HepG2 (cell line): ENCODE results near the gene MRPL20. TPM values are rescaled to one million over a fixed set of nuclear protein-coding genes. Genes with fewer than 3 reads are reported as not detected.

Source experiments
- E2F1 ChIP-seq: sonication (generic); formaldehyde crosslinking; IDR thresholded peaks from 2 replicates; pipeline ENCODE4 v1.5.0; 2020; ENCODE audit warnings: missing genetic modification reagents
- E2F2 ChIP-seq: sonication (generic); formaldehyde crosslinking; IDR thresholded peaks from 2 replicates; pipeline ENCODE4 v1.4.0; 2020; ENCODE audit warnings: missing genetic modification reagents, borderline replicate concordance
- ELK4 ChIP-seq: sonication (generic); formaldehyde crosslinking; IDR thresholded peaks from 2 replicates; pipeline ENCODE4 v1.9.0; 2021; ENCODE audit warnings: missing genetic modification reagents, borderline replicate concordance
- ERF ChIP-seq: IDR thresholded peaks from 2 replicates; pipeline ENCODE4 v1.6.1; 2018; ENCODE audit warnings: missing biosample characterization, missing genetic modification reagents
- GPBP1L1 ChIP-seq: sonication (generic); formaldehyde crosslinking; IDR thresholded peaks from 2 replicates; pipeline ENCODE4 v1.5.0; 2020; ENCODE audit warnings: mild to moderate bottlenecking, missing genetic modification reagents
- HHEX ChIP-seq: IDR thresholded peaks from 2 replicates; pipeline ENCODE4 v1.6.1; 2016; ENCODE audit warnings: control low read depth
- HNRNPLL ChIP-seq: fragments of 200-400 bp; formaldehyde crosslinking; IDR thresholded peaks from 2 replicates; pipeline ENCODE4 v1.6.1; 2017; ENCODE audit warnings: mild to moderate bottlenecking, low read depth, low read length; ENCODE audit not compliant: poor library complexity, severe bottlenecking
- HNRNPUL1 ChIP-seq: fragments of 200-400 bp; formaldehyde crosslinking; IDR thresholded peaks from 2 replicates; pipeline ENCODE4 v1.6.1; 2017; ENCODE audit warnings: low read depth, mild to moderate bottlenecking, low read length, moderate library complexity
- MIER2 ChIP-seq: IDR thresholded peaks from 2 replicates; pipeline ENCODE4 v1.6.1; 2016; ENCODE audit warnings: missing biosample characterization, missing genetic modification reagents
- POGK ChIP-seq: sonication (generic); formaldehyde crosslinking; conservative IDR thresholded peaks from 2 replicates; pipeline ENCODE4 v1.8.0; 2022; ENCODE audit warnings: mild to moderate bottlenecking, moderate library complexity, missing genetic modification reagents
- RELA ChIP-seq: sonication (generic); formaldehyde crosslinking; IDR thresholded peaks from 2 replicates; pipeline ENCODE4 v1.4.0; 2020; ENCODE audit warnings: missing genetic modification reagents
- SUZ12 ChIP-seq: fragments of 150-350 bp; IDR thresholded peaks from 2 replicates; pipeline ENCODE4 v1.6.1; 2014; ENCODE audit warnings: low read depth, low read length
- THAP11 ChIP-seq: IDR thresholded peaks from 2 replicates; pipeline ENCODE4 v1.6.1; 2016; ENCODE audit warnings: missing biosample characterization, missing genetic modification reagents
- ZBTB46 ChIP-seq: sonication (generic); formaldehyde crosslinking; IDR thresholded peaks from 2 replicates; pipeline ENCODE4 v1.4.0; 2020; ENCODE audit warnings: mild to moderate bottlenecking, missing genetic modification reagents, borderline replicate concordance
- ZNF354B ChIP-seq: sonication (generic); formaldehyde crosslinking; IDR thresholded peaks from 2 replicates; pipeline ENCODE4 v1.8.0; 2022; ENCODE audit warnings: mild to moderate bottlenecking, missing genetic modification reagents
- ZNF530 ChIP-seq: sonication (generic); formaldehyde crosslinking; IDR thresholded peaks from 2 replicates; pipeline ENCODE4 v1.5.0; 2020; ENCODE audit warnings: low read depth, mild to moderate bottlenecking, missing genetic modification reagents
- ZNF552 ChIP-seq: sonication (generic); formaldehyde crosslinking; IDR thresholded peaks from 2 replicates; pipeline ENCODE4 v1.9.0; 2022; ENCODE audit warnings: missing genetic modification reagents, mild to moderate bottlenecking, borderline replicate concordance
- ZNF678 ChIP-seq: sonication (generic); formaldehyde crosslinking; IDR thresholded peaks from 2 replicates; pipeline ENCODE4 v1.4.0; 2020; ENCODE audit warnings: mild to moderate bottlenecking, missing genetic modification reagents
- ZNF740 ChIP-seq: sonication (generic); formaldehyde crosslinking; IDR thresholded peaks from 2 replicates; pipeline ENCODE4 v1.4.0; 2020; ENCODE audit warnings: missing genetic modification reagents
- ZSCAN31 ChIP-seq: sonication (generic); formaldehyde crosslinking; IDR thresholded peaks from 2 replicates; pipeline ENCODE4 v1.5.0; 2020; ENCODE audit warnings: low read depth, mild to moderate bottlenecking, missing genetic modification reagents
- polyA plus RNA-seq, 8 experiments: library from polyadenylated mRNA; depleted of rRNA in 3 of 8; stranded (reverse) in 7 of 8; unstranded in 1 of 8; fragments of >200 nt; fragmentation: Illumina TruSeq in 4 of 8; extraction: Trizol in 4 of 8; gene quantifications; 2 replicates each; pipeline versions ENCODE4 v1.2.1 to v1.2.3, GENCODE V29; 2011 to 2016; ENCODE audit warnings: low read depth in 4 of 8, missing spikeins in 1 of 8, mixed read lengths in 1 of 8; ENCODE audit not compliant: insufficient read depth in 1 of 8
- total RNA-seq, 5 experiments: library from RNA; depleted of rRNA; stranded (reverse); fragments of >200 nt; fragmentation: Illumina TruSeq; extraction: Trizol; gene quantifications; 2 replicates each; pipeline ENCODE4 v1.2.3, GENCODE V29; 2016; ENCODE audit warnings: low read depth in 1 of 5

The MRPL20 gene
- total and polyA plus RNA-seq, 2 of the 13 experiments (the other 11 are each of a cell fraction or from before 2014, with no cell fraction given) = 59.2 to 127 TPM

- TF ChIP-seq E2F1 (CRISPR knock-in tag) (peak; percentile 79), ERF (peak; percentile 94), ZNF740 (CRISPR knock-in tag) (peak; percentile 61; the same call in 1 of the 2 replicates), GPBP1L1 (CRISPR knock-in tag) (no peak), E2F2 (peak; percentile 35; the same call in 1 of the 2 replicates), RELA (CRISPR knock-in tag) (no peak), ZSCAN31 (CRISPR knock-in tag) (peak; percentile 87; the same call in 1 of the 2 replicates), ZBTB46 (CRISPR knock-in tag) (no peak), POGK (CRISPR knock-in tag) (peak; percentile 98), MIER2 (peak; percentile 82), ZNF678 (CRISPR knock-in tag) (no peak), HNRNPLL (peak; percentile 90), SUZ12 (peak; percentile 77), THAP11 (CRISPR knock-in tag) (peak; percentile 99), HNRNPUL1 (peak; percentile 73; the same call in 1 of the 2 replicates), ZNF354B (CRISPR knock-in tag) (no peak), HHEX (CRISPR knock-in tag) (no peak), ZNF552 (CRISPR knock-in tag) (peak; percentile 91), ELK4 (CRISPR knock-in tag) (peak; percentile 72; the same call in 1 of the 2 replicates), ZNF530 (no peak)
These were observed 32.0 kb downstream of the MRPL20 start, which contains the start of gene AURKAIP1 (continued) for GRCh38 chr1:1374929-1375662.
